Measurements from ENCODE around the gene FBXL20.

Gene FBXL20

DNA sequence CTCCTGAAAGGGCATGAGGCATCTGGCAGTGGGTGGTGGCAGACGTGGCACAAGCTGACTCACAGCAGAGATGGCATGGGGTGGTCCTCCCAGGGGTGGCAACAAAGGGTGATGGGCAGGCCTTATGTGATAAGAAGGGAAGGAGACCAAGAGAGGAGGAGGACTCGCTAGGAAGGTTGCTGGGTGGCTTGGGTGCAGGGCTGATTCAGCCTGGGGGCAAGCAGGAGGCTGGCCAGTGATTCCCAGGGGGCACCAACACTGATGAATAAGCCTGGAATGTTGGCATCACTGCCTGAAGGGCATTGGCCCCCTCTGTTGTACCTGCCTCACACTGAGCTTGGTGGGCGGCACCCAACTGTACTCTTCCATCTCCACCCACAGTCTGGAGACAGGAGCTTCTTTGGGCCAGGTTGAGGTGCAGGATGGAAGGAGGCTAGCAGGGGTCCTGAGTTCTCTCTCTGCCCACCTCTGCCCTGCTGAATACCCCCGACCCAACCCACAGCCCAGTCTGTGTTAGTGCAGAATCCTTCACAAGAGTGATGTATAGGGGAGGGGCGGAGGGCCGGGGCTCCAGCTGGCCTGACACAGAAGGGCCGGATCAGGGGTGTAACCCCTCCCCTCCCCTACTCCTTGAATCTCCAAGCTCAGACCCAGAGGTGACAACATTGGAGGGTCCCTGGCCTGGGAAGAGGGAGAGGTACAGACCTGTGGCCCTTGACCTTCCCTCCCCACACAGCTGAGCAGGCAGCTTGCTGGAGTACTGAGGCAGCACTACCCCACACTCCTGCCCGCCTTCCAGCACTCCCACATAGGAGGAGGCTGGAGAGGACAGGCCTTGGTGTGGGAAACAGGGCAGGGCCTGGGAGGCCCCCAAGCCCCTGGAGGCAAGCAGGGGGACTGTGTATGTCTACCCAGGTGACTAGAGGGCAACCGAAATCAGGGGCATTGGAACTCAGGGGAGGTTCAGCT is 178.3 kb downstream of the FBXL20 start:
- no peak for DNase-seq (ENCODE audit: low read depth in 2 of 2)
- TF ChIP-seq, protein P1, sequence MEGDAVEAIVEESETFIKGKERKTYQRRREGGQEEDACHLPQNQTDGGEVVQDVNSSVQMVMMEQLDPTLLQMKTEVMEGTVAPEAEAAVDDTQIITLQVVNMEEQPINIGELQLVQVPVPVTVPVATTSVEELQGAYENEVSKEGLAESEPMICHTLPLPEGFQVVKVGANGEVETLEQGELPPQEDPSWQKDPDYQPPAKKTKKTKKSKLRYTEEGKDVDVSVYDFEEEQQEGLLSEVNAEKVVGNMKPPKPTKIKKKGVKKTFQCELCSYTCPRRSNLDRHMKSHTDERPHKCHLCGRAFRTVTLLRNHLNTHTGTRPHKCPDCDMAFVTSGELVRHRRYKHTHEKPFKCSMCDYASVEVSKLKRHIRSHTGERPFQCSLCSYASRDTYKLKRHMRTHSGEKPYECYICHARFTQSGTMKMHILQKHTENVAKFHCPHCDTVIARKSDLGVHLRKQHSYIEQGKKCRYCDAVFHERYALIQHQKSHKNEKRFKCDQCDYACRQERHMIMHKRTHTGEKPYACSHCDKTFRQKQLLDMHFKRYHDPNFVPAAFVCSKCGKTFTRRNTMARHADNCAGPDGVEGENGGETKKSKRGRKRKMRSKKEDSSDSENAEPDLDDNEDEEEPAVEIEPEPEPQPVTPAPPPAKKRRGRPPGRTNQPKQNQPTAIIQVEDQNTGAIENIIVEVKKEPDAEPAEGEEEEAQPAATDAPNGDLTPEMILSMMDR (IDR thresholded peaks at IDR 0.05; ENCODE audit: low read depth, low read length): no peak
- H3K4me3 ChIP-seq (replicated peaks in 1 of 2; ENCODE audit: low read depth in 2 of 2, low read length in 2 of 2): no peak overlapping the region

DNA sequence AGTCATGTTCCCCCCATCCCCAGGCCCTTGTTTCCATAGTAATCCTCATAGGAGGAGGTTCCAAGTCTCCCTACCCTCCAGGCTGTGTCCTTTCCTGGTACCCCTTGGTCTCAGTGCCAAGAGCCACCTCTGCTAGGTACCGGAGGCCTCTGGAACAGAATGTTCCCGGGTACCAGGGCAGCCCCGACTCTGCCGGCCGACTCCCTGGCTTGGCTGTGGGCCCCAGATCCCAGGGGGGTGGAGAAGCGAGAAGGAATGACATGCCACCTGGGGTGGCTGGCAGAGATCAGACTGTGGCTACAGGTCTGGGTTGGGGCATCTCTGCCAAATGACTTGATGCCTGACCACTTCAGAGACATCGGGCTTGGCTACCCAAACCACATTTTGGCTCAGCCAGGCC is 179.3 kb downstream of the FBXL20 start:
- H3K4me3 ChIP-seq (replicated peaks in 1 of 2; ENCODE audit: low read depth in 2 of 2, low read length in 2 of 2): no peak overlapping the region
- DNase-seq (ENCODE audit: low read depth in 2 of 2): no peak
- TF ChIP-seq, protein P1 (IDR thresholded peaks at IDR 0.05; ENCODE audit: low read depth, low read length): no peak

DNA sequence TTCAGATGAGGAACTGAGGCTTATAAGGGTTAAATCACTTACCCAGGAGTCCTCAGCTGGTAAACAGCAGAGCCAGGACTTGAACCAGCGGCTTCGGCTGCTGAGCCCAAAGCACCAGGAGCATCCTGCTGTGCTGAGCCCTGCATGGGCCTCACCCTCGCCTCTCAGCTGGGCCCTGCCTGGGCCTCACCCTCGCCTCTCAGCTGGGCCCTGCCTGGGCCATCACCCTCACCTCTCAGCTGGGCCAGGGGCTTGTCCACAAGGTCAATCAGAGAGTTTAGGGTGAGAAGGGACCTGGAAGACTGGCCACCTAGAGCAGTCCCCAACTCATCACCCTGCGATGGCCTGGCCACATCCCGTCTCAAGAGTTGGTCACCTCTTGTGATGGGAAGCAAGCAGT is 179.9 kb downstream of the FBXL20 start:
- TF ChIP-seq, protein P1 (IDR thresholded peaks at IDR 0.05; ENCODE audit: low read depth, low read length): no peak
- DNase-seq (ENCODE audit: low read depth in 2 of 2): no peak
- no peak overlapping the region for H3K4me3 ChIP-seq (replicated peaks in 1 of 2; ENCODE audit: low read depth in 2 of 2, low read length in 2 of 2)

DNA sequence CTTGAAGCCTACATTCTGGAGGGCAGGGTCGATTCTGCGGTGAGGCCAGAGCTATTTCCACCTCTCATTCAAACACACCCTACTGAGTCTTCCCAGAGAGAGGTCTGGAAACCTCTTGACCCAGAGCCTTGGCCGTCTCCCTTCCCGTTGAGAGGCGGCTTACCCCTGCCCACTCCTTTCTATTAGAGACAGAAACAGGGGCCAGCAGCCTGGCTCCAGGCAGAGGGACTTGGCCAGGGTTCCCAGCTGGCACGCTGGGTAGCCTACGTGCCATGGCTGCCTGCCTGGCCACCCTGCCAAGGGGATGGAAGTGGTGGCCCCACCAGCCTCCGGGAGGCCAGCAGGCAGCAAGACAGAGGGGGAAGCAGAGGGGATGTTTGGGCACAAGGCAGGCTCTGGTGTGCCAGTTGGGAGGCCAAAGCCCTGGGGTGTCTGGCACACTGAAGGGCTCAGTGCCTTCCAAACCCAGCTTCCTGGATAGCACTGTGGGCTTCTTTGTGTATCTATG is 181.7 kb downstream of the FBXL20 start:
- TF ChIP-seq, protein P1 (IDR thresholded peaks at IDR 0.05; ENCODE audit: low read depth, low read length): no peak
- H3K4me3 ChIP-seq (replicated peaks in 1 of 2; ENCODE audit: low read depth in 2 of 2, low read length in 2 of 2): no peak overlapping the region
- DNase-seq (ENCODE audit: low read depth in 2 of 2): no peak

DNA sequence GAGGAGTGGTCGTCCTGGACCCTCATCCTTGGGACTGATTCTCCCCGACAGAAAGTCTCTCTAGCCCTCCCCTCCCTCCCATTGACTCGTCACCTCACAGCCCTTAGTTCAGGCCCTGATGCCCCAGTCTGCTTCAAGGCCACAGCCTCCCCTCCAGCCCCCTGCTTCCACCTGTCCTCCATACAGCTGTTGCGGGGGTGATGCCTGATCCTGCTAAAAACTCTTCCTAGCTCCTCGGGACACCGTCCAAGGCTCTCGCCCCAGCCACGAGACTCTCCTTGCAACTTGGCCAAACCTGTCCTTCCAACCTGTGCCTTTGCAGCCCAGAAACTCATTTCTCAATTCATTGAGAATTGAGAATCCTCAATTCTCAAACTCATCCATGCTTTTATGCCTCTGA is 182.5 kb downstream of the FBXL20 start:
- H3K4me3 ChIP-seq (replicated peaks in 1 of 2; ENCODE audit: low read depth in 2 of 2, low read length in 2 of 2): no peak overlapping the region
- TF ChIP-seq, protein P1 (IDR thresholded peaks at IDR 0.05; ENCODE audit: low read depth, low read length): no peak
- no peak for DNase-seq (ENCODE audit: low read depth in 2 of 2)

DNA sequence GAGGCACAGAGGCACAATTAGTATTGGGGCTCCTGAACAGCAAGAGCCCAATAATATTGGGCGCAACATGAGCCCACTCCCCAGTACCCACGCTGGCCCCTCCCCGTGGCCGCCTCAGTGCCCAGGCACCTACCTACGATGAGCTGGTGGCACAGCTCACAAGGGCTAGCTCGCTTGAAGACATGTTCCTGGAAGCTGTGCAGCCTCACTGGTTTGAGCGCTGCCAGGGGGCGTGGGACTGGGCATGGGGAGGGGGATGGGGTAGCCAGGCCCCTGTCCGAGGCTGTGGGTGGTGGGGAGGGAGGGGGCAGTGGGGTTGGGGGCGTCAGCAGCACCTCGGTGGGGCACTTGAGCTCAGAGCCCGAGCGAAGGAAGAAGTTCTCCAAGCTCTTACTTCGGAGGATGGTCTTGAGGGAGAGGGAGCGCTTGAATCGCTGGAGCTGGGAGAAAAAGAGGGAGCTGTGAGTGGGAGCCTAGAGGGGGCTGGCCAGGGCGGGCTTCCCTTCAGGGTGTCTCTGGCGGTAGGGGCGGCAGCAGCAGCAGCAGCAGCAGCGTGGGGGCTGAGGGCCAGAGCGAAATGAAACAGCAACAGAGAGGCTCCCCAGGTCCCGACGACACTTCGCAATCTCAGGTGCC is 183.6 kb downstream of the FBXL20 start:
- DNase-seq (ENCODE audit: low read depth in 2 of 2): no peak
- TF ChIP-seq, protein P1 (IDR thresholded peaks at IDR 0.05; ENCODE audit: low read depth, low read length): no peak
- no peak overlapping the region for H3K4me3 ChIP-seq (replicated peaks in 1 of 2; ENCODE audit: low read depth in 2 of 2, low read length in 2 of 2)

Data from cardiac fibroblast (primary cell).